GM21786 (cell line): ENCODE data around the gene XPNPEP3.

Source experiments
- ATAC-seq: cut with Tn5 transposase; IDR thresholded peaks from one replicate; pipeline ENCODE4 v1.9.1; 2021; ENCODE audit not compliant: unreplicated experiment

XPNPEP3 gene

DNA sequence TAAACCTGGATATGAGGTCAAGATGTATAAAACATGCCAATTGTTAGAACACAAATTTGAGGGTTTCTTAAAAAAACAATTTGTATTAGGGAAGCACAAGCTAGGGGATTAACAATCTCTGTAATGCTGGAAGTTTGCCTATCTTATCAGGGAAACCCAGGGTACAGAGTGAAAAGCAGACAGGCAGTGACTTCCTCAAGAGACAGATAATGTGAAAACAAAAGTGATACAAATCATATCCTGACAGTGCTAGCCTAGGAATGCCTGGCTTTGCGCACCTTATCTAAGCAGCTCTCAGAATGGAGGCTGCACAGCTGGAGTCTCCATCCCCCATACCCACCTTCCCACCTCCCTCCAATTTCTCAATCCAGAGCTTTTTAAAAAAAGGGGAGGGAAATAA is 71.7 kb downstream of the XPNPEP3 start:
- ATAC-seq, result no peak

DNA sequence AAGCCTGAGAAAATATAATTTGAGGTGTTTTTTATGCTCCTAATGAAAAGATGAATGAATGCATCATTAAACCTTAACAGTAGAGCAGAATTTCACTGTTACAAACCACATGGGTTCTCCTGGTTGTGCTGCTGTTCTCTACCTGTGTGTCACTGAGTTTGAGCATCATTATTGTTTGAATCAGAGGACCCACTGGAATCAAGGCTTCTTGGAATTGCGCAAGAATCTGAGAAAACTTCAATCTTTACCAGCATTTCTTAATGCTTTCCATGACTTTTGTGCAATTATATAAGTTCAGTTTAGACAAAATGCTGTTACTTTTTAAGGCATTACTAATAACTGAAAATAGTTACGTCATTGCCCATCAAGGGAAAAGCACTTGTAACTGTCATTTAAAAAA is 75.4 kb downstream of the XPNPEP3 start:
- ATAC-seq, result no peak

DNA sequence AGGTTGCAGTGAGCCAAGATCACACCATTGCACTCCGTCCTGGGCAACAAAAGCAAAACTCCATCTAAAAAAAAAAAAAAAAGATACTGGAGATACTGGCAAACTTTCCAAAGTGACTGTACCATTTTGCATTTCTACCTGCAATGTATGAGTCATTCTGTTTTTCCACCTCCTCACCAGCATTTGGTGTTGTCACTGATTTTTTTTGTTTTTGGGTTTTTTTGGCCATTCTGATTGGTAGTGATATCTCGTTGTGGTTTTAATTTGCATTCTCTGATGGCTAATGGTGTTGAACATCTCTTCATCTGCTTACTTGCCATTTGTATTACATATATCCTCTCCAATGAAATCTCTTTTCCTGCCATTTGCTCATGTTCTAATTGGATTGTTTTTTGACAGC is 82.3 kb downstream of the XPNPEP3 start:
- ATAC-seq, result no peak

DNA sequence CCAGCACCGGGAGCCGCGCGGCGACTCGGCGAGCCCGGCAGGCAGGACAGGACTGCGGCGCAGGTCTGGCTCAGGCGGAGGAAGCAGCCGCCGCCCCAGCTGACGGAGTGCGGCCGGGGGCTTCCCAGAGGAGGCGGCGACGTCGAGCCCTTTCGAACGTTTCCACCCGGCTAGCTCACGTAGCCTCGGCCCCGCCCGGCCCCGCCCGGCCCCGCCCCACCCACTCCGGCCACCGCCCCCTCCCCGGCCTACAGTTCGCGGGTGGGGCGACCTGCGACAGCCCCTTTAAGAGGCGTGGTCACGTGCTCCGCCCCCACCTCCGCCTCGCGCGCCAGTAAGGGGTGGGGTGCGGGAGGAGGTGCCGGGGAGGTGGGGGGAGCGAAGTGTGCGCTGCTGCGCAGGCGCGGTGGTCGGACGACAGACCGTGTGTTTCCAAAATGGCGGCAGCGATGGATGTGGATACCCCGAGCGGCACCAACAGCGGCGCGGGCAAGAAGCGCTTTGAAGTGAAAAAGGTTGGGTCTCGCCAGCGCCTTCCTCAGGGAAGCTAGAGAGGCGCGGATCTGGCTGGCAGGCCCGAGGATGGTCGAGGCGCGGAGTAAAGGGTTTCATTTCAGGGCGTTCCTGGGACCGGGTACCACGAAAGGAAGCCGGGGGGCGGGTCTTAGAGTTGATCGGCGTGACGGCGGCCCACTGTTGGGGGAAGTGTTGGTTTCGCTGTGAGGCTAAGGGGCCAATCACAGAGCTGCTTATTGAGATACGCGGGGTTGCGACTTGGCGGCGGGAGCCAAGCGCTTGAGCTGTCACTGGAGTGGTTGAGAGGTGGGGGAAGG is 94.2 kb downstream of the XPNPEP3 start, which contains the start of gene RBX1:
RBX1 (plus strand) TSS at position 417 of the 833 bp plus-strand sequence; CDS start at position 438, 21 bp downstream.
- ATAC-seq, result peak; percentile 82

DNA sequence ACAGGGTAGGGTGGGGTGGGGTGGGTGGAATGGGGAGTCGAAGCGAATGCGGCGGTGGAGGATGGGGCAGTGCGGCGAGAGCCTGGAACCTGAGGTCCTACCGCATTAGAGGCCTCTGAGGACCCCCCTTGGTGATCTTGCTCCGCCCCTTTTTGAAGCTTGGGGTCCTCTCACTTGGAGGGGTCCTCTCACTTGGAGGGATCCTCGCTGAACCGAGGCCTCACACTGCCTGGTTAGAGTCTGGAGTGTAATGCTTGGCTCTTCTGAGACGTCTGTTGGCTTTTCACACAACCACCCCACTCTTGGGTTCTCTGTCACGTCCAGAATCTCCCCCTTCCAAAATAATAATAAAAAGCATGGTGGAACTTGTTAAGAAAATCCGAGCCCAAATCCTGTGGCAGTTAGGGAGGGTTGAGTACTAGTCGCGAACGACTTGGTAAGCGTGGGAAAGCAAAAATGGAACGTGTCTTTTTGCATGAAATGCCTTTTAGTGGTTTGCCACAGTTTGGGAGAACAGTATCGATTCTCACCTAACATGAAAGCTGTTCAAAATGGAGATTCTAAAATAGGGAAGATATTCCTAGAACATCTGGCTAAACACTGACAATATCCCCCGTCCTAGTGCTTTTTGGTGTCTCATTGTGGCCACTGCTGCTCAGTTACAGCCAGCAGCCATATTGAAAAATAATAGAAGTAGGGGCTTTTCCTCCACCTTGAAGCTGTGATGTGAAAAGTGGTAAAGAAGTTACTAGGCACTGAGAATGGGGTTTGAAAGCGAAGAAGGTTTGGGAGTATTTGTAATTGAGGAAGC is 95.1 kb downstream of the XPNPEP3 start:
- no peak for ATAC-seq

DNA sequence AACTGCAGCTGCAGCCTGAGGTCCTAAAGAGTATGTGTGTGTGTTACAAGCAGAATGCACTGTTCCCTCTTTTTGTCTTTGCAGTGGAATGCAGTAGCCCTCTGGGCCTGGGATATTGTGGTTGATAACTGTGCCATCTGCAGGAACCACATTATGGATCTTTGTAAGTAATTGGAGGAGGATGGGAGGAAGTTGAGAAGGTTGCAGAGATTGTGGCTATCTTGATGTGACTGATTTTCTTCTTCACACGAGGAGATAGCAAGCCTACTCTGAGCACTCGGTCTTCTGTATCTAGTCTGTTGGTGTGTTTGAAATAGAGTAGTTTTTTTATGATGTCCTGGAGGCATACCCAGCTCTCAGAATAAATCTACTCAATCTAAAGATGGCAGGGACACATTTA is 96.5 kb downstream of the XPNPEP3 start:
- ATAC-seq, result no peak

DNA sequence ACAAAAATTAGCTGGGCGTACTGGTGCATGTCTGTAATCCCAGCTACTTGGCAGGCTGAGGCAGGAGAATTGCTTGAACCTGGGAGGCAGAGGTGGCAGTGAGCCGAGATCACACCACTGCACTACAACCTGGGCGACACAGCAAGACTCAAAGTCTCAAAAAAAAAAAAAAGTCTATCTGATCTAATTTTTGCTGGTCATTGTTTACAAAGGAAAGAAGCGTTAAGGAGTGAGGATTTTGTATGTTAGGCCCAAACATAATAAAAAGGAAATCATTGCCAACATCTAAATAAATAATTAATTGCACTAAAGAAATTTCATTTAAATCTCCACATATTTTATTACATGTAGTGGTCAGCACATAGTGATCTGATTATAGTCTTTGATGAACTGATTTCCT is 97.2 kb downstream of the XPNPEP3 start:
- ATAC-seq, result no peak

DNA sequence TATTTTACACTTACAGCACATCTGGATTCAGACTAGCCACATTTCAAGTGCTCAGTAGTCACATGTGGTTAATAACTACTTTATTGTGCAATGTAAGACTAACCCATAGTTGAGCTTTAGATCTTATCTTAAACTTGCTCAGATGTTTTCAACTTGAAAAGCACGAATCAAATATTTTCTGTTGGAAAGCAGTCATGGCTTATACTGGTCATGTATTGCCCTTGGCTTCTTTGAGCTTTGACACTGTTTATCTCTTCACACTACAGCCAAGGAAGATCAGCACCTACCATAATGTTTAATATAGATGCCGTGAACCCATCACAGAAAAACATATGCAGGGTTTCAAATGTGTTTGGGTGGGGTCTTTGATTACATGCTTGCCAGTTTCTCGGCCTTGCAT is 98.6 kb downstream of the XPNPEP3 start:
- no peak for ATAC-seq

DNA sequence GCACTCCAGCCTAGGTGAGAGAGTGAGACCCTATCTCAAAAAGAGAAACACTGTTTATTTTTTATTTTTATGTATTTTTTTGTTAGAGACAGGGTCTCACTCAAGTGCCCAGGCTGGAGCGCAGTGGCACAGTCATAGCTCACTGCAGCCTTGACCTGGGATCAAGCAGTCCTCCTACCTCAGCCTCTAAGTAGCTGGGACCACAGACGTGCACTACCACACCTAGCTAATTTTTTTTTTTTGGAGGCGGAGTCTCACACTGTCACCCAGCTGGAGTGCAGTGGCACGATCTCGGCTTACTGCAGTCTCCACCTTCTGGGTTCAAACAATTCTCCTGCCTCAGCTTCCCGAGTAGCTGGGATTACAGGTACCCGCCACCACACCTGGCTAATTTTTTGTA is 100.7 kb downstream of the XPNPEP3 start:
- no peak for ATAC-seq

DNA sequence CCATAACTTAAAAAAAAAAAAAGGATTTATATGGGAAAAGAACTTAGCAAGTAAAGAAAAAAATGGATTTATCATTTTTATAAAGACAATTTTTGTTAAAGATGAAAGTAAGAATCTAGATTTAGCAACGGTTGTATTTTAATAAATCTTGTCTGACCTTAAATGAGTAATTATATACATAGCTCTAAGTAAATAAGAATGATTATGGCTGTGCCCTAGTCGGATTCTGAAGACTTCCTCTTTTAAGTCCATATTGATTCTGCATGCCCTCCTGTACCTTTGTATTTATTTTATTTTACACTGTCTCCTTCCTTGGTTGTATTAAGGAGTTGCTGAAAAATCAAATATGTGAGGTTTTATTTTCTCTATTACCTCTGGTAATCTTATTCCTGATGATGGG is 101.4 kb downstream of the XPNPEP3 start:
- no peak for ATAC-seq

DNA sequence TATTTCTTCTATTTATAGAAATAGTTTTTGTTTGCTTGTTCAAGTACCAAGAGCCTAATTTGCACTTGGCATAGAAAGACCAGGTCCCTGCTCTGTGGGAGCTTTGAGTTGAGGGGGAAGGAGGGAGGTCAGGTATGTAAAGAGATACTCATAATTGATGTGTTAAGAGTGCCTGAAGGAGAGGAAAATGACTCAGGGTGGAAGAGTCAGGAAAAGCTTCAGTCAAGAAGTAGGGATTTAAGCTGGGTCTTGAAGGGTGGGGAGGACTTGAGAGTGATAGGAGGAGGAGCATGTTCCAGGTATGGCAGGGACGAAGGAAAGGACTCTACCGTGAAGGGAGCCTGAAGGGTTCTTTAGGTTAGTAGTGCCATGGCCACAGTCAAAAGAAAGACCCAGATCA is 103.2 kb downstream of the XPNPEP3 start:
- ATAC-seq, result no peak

DNA sequence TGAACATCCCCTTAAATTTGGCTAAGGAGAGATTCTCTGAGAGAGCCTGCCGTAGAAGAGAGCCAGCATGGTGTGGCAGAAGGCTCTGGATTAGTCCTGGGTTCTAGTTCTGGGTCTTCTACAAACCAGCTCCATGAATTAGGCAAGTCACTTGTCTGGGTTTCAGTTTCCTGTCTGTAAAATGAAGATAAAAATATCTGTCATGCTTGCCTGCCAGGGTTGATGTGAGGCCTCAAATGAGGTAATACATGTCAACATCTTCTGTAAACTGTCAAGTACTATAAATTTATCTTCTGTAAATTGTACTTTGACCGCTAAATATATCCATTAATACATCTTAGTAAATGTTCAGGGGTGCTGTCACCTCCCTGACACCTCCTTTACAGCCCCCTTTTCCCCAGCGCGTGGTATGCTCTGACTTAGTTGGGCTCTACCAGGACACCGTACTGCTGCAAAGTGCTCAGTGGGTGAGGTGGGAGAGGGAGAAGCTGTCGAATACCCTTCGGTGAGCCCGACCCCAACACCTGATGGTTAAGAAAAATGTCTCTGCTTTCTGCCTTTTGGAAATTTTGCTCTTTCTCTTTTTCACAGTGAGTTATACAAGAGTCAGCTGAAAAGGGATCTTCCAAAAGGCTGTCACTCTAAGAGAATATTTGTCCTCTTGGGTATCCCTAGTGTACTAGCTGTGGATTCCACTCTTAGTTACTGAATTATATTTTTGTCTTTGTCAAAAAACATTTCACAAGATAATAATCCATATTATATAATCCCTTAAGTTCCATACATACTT is 109.2 kb downstream of the XPNPEP3 start:
- ATAC-seq, result no peak

DNA sequence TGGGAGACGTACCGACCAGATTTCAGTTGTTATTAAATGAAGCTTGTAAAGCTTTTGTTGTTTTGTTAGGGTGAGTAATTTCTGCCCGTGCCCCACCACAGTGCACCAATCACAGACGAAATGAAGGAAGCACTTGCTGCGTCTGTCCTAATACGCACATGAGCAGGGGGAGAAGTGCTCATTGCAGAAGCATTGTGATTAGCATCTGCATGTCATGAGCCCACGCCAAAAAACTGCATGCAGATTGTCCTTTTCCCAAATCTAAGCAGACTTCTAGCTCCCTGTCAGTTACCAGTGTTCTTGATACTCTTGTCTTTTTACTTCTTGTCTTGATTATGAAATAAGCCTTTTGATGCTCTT is 109.8 kb downstream of the XPNPEP3 start:
- no peak for ATAC-seq

DNA sequence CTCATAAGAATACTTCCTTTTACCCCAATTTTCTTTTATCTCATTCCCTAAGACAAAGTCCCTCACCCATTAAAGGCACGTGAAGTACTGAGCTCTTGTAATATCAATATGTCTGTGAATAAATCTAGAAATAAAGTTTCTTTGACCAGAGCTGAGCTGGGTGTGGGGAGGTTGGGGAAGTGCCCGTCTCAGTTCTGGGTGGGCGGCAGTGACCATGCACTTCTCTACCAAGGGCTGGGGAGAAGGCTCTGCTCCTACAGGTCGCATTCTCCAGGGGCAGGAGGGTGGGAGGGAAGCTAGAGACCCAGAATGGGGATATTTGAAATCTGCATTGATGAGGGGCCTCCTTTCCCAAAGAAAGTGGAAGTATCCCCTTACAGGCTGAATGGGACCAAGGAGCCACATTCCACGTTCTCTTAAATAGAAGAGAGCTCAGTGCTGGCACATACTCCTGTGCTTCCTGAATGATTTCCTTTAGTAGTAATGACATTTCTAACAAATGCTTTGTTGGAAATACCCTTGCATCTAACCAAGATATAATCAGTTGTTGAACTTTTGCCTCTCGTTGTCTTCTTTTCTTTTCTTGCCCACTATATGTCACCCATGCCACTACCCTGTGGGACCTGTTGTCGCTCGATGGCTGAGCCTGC is 110.3 kb downstream of the XPNPEP3 start:
- ATAC-seq, result no peak

DNA sequence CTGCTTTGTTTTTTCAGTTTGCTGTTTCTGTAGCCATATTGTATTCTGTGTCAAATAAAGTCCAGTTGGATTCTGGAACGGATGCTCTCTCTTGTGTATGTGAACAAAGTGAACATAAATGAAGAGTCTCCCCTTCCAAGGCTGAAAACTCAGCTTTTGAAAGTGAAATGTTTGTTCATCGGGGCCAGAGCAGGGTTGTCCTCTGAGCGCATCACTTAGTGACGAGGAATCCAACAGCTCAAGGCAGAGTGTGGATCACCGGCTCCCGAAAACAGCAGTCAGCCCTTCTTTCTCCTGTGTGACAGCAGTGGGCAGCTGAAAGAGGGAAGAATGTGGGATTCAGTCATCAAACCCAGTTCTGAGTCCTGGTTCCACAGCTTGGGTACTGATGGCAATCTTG is 115.6 kb downstream of the XPNPEP3 start:
- ATAC-seq, result no peak

DNA sequence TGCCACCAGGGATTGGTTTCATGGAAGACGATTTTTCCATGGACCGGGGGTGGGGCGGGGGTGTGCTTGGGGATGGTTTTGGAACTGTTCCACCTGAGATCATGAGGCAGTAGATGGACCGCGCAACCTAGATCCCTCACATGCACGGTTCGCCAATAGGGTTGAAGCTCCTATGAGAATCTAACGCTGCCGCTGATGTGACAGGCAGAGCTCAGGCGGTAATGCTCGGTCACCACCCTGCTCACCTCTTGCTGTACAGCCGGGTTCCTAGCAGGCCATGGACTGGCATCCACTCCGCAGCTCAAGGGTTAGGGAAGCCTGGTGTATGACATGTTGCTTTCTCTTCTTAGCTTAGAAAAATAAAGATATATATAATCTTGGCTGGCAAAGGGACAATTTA is 116.2 kb downstream of the XPNPEP3 start:
- ATAC-seq, result no peak

DNA sequence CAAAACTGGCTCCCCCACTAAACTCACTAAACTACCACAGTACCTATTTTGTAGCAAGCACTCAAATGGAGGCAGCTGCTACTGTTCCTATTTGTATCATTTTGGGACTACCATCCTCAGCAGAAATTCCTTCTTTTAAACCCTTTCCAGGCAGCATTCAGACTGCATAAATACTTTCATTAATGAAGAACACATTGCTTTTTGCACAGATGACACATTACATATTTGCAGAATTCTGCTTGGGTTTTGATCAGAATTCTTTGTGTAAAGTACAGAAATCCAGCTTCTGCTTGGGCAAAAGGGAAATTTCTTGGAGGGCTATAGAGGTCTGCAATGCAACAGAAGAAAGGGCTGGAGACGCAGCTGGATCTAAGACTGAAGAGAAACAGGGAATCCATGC is 118.4 kb downstream of the XPNPEP3 start:
- ATAC-seq, result no peak

DNA sequence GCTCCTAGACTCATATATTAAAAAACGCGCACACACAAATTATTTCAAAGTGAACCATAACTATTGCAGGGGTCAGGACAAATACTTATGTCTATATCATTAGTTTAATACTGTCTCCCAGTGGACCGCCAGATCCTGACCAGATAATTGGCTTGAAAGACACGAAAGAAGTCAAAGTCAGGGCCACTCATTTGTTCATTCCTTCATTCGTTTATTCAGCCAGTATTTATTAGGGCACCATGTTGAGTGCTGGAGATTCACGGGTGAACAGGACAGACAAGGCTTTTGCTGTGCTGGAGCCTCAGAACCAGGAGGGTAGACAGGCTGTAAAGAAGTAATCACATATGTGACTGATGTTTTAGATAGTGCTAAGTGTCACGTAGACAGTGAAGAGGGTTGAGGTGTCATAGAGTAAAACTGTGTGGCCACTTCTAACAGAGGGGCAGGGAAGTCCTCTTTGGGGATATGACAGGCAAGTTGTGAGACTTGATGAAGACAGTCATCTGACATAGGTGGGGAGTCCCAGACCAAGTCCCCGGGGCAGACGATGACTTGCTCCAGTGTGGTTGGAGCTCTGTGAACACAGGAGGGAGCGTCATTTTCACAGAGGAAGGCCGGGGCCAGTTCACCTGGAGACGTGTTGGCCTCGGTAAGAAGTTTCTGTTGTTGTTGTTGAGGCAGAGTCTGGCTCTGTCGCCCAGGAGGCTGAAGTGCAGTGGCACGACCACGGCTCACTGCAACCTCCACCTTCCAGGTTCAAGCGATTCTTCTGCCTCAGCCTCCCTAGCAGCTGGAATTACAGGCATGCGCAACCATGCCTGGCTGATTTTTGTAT is 120.1 kb downstream of the XPNPEP3 start:
- no peak for ATAC-seq

DNA sequence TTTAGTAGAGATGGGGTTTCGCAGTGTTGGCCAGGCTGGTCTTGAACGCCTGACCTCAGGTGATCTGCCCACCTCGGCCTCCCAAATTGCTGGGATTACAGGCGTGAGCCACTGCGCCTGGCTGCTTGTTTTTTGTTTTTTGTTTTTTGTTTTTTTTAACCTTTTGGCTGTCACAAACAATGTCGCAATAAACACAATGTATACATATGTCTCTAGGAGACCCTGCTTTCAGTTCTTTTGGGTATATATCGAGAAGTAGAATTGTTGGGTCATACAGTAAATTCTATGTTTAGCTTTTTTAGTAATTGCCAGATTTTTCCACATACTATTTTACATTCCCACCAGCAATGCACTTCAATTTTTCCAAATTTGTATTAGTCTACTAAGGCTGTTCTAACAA is 122.2 kb downstream of the XPNPEP3 start:
- no peak for ATAC-seq

DNA sequence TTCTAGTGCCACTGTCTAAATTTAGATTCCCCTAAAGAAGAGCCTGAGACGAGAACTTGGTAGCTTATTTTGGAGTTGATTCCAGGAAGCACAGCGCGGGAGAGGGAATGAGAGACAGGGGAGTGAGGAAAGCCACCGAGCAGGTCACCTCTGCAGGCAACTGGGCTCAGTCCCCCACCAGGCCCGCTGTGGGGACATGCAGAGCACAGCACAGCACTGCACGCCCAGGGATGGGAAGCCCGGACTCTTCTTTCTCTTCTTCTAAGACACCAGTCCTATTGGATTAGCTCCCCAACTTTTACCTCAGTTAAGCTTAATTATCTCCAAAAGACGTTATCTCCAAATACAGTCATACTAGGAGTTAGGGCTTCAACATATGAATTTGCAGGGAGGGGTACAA is 122.9 kb downstream of the XPNPEP3 start:
- no peak for ATAC-seq
